Jurkat, Clone E6-1 (cell line): Measurements from ENCODE around the gene FAF1.

Experiments
- DNase-seq: peaks from one replicate; pipeline ENCODE4 v3.0.0-alpha.2; 2011; ENCODE audit warnings: low read depth, low spot score
- H3K4me3 ChIP-seq: 2 replicates; pipeline ENCODE4 v1.5.1; 2011; ENCODE audit warnings: mild to moderate bottlenecking, low read length, control low read depth, moderate library complexity

Gene FAF1

DNA sequence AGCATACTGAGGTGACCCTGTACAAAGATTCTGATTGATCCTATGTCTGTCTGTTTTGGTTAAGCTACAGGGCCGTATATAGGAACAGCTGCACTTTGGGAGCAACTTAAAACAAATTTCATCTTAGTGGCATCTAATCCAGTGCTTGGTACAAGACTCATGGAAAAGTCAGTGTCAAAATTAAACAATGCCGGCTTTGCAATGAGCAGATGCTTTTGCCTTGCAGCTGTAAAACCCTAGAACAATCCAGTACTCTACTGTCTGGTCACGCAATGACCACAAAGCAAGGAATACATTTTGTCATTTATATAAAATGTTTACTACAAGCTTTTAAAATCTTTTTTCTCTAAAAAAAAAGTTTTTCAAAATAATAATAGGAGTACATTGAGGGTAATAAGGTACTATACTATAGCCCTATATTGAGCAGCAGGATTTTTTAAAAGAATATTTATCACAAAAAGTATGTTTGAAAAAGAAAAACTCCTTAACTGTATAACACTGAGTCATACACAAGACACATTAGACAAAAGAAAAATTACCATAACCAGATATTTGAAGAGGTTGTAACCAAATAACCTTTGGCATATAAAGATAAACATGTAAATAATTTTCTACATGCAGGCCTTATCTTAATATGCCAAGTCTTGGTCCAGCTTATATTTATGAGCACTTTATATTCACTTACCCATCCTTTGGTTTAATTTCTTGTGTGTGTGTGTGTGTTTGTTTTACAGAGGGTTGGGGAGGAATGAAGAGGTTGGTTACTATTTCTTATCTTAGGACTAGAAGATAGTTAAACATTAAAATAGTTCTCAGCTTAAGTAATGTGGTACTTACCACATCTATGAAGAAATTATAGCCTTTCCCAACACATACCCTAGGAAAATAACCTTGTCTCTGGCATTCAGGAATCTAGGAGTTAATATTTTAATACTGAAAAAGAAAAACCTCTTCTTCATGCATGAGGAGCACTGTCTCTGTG lies 262.3 kb downstream of the FAF1 start:
- no peak for DNase-seq
- no peak overlapping the region for H3K4me3 ChIP-seq

DNA sequence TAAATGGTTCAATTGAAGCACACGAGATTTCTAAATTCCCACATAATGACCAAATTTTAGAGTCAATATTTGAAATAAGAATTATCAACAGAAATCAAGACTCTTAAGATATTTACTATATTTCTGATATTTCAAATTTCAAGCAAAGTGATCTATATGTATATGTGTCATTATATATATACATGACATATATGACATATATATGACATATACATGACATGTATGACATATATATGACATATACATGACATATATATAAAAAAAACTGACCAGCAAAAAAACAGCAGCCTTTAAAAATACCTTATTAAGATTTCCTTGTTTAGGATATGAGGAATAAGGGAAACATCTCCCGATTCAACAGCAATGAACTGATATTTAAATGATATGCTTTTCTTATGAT lies 266.2 kb downstream of the FAF1 start:
- H3K4me3 ChIP-seq, result no peak overlapping the region
- no peak for DNase-seq

DNA sequence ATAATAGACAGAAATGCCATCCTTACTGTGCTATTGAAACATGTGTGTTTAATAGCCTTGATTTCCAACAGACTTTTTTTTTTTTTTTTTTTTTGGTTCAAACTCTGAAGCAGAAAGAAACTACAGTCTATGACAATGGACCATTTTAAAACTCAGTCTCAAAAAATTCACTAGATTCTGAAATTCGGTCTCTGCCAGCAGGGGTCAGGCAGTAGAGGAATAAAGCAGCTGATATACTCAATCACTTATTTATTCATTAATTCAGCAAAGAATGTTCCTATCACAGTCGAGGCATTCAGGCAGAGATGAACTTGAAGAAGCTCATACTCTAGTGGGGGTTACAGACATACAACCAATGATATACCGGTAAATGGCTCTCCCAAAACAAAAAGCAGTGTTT lies 275.9 kb downstream of the FAF1 start:
- no peak overlapping the region for H3K4me3 ChIP-seq
- DNase-seq, result no peak

DNA sequence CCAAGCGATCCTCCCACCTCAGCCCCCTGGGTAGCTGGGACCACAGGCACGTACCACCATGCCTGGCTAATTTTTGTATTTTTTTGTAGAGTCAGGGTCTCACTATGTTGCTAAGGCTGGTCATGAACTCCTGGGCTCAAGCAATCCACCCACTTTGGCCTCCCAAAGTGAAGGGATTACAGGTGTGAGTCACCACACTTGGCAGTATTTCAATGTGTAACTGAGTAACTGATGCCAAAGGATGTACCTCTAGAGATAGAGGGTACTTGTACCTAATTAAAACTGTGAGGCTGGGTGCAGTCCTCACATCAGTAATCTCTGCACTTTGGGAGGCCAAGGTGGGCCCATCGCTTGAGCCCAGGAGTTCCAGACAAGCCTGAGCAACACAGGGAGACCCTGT lies 278.1 kb downstream of the FAF1 start:
- no peak for DNase-seq
- no peak overlapping the region for H3K4me3 ChIP-seq

DNA sequence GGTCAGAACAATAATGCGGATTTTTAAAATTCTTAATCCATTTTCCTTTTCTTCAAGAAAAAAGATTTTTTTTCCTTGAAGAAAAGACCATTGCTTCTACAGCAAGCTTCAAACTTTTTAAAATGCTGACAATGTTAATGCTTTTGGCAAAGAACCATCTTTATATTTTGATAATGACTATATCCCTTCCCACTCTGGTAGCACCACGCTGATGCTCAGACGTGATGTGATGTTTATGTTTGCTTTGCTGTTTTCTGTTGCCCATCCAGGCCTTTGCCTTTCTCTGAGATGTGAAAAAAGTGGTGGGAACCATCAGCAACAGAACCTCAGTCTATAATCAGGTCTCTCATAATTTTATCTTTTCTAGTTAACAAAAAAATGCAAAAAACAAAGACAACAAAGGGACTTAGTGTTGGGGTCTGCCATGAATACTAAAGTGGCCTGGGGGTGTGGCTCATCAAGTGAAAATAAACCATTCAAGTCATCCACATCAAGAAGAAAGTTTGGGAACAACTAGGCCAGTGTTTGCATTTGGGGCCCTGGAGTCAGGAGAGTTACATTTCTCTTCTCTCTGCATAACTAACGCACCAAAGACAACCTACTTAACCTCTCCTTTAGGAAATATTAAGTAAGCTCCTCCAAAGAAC lies 292.2 kb downstream of the FAF1 start:
- no peak overlapping the region for H3K4me3 ChIP-seq
- DNase-seq, result no peak

DNA sequence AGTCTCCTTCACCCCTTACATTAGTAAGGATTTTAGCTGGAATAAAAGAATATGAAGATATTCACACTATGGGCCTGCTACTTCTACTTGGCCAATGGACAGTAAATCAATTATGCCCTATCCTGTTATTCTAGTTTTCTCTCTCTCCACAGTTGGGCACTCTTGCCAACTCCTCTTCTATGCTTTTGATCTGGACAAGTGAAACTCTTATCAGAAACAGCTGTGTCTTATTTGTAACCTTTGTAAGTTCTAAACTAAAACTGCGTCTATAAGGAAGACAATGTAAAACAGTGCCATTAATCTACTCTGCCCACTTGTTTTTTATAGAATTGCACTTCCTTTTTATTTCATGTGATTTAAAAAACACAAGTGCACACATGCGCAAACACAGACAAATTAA lies 292.8 kb downstream of the FAF1 start:
- no peak overlapping the region for H3K4me3 ChIP-seq
- no peak for DNase-seq

DNA sequence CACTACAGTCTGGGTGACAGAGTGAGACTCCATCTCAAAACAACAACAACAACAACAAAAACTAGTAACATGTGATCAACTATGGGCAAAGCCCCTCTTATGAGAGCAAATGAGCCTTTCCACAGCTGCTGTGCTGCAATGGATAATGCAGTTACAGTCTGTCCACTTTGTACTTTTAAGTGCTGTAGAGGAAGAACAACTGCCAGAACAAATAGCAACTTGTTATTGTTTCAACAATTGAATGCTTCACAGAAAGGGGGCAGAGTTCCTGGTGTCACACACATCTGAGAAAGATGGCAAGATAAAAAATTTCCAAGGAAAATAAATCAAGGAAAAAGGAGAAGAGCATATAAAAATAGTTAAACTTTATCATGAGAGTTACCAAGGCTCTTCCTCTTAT lies 293.2 kb downstream of the FAF1 start:
- no peak for DNase-seq
- no peak overlapping the region for H3K4me3 ChIP-seq

DNA sequence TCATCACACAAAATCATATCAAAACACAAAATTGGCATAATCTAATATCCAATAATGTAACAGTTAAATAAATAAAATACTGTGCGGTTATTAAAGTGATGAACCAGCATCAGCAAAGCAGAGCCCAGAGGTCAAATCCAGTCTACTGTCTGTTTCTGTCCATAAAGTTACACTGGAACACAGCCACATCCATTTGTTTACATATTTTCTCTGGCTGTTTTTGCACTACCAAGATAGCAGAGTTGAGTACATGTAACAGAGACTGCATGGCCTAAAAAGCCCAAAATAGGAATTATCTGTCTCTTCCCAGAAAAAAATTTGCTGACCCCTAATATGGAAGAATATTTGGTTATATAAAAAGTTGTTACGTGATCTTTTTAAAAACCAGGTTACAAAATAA lies 294.7 kb downstream of the FAF1 start:
- DNase-seq, result no peak
- H3K4me3 ChIP-seq, result no peak overlapping the region

DNA sequence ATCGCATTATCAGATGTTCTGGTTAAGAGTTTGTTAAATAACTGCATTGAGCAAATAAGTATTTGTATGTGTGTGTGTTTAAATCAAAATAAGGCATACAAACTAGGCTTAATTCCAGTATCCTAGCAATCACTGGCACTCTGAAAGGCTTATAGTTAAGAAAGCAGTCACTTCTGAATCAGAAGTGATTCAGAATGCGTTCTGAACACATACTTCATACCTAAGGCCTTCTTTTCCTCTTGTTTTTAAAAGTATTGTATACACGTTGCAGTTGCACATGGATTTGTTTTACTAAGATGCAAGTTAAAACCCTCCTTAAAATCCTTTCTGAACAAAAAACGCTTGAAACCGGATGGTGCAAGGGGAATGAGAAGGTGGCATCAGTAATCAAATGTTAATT lies 298.4 kb downstream of the FAF1 start:
- no peak overlapping the region for H3K4me3 ChIP-seq
- DNase-seq, result no peak

DNA sequence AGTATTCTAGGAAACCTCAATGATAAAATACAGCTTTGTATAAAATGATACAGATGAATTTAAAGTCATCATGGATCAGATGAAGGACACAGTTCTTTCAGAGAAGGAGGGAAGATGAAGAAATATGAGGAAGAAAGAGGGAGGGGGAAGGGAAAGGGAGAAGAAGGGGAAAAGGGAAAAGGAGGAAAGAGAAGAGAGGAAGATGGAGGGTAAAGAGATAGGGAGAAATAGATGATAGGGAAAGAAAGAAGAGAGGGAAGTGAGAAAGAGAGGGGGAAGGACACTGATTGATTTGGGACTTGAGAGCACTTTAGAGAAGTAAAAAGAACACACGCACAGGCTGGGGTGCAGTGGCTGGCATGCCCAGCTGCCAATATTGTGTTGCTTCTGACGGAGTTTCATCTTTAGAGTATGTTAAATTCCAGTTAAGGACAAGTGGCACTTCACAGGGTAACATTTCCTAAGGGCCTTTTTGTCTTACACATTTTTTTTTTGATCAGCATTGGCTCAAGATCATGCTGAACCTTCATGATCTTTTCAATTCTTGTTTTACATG lies 300.9 kb downstream of the FAF1 start:
- no peak overlapping the region for H3K4me3 ChIP-seq
- DNase-seq, result no peak

DNA sequence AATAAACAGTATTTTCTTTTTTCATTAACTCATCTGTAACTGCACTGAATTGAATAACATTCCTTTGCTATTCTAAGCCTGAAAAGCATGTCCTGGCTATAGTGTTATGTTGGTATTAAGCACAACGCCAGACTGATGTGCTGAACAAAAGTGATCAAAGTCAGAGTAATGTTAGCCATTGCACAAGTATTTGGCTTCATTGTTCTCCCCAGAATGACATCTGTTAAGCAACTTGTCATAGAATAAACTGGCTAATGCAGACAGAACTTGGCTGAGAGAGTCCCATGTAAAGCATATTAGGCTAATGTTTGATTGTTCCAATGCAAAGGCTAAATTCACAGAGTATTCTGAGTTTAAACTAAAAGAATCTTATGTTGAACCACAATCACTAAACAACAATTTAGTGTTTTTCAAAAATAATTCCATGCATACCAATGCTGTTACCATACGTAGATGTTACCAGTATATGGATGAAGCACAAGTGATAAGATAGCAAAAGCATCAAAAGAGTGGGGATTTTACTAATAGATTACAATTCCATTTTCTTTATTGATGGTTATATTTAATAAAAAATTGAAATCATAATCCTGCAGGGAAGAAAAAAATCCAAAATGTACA lies 301.5 kb downstream of the FAF1 start:
- no peak for DNase-seq

DNA sequence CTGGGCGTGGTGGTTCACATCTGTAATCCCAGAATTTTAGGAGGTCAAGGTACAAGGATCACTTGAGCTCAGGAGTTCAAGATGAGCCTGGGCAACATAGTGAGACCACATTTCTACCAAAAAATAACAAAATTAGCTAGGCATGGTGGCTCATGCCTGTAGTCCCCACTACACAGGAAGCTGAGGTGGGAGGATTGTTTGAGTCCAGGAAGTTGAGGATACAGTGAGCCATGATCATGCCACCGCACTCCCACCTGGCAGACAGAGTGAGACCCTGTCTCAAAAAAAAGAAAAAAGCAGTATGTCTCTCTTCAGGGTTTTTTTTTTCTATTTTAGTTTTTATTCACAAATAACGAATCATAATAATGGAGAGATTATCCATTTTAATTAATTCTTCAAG lies 303.1 kb downstream of the FAF1 start:
- DNase-seq, result peak; percentile 60
- no peak overlapping the region for H3K4me3 ChIP-seq

More for the DNA sequence above, 301.5 kb downstream of the FAF1 start:
- H3K4me3 ChIP-seq, result no peak overlapping the region

DNA sequence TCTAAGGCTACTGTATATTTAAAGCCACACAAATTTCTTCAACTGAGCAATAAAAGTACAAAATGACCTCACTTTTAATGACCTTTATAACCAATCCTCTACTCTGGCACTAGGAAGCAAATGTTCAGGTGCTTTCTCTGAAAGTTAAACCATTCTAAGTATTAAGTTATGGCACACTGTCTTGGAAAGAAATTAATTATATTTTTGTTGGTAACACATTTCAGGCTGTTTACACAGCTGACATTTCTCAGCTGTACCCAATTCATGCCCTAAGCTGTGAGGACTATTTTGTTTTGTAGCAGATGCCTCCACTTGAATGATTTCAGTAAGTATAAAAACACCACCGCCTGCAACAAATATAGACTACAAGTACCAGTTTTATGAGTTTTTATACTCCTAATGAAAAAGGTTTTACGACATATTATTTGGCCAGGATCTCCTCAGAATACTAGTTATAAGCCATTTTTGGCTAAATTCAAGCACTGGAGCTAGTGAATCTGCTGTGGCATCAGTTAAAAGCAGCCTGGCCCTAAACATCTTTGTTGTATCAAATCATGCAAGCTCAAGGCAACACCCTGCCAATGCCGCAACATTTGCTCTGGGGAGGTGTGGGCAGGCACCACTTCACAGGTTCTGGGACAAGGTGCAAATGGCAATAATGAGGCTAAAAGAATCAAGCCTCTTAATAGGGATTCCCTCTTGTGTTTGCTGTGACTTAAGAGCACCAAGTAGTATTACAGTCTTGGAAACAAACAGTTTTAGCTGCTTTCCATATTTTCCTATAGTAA lies 308.4 kb downstream of the FAF1 start:
- no peak overlapping the region for H3K4me3 ChIP-seq
- no peak for DNase-seq

DNA sequence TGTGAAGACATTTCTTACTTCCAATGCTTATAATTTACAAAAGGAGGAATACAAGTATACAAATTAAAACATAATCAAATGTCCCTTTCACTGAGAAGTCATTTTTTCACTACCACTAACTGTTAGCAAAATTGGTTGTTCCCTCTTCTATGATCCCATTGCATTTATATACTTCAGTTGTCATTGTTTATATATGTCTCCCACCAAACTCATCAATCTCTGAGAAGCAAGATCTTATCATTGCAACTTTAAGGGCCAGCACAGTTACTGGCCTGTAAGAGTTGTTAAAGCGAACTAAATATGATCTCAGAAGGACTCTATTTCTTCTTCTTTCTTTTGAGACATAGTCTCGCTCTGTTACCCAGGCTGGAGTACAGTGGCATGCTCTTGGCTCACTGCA lies 313.5 kb downstream of the FAF1 start:
- no peak for DNase-seq
- H3K4me3 ChIP-seq, result no peak overlapping the region

DNA sequence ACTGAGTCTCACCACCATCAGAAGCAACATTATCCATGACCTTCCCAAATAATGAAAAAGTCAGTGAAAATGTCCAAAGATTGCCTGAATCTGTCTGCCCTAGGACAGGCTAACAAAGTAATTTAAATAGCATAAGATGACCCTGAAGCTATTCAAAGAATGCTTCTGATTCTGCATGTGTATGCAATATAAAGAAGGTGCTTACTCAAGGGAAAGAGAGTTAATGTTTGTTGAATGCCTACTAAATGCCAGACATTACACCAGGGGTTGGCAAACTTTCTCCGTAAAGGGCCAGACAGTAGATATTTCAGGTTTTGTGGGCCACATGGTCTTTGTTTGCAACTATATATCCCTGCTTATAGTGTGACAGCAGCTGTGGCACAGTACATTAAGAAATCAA lies 314.9 kb downstream of the FAF1 start:
- no peak for DNase-seq
- H3K4me3 ChIP-seq, result no peak overlapping the region

DNA sequence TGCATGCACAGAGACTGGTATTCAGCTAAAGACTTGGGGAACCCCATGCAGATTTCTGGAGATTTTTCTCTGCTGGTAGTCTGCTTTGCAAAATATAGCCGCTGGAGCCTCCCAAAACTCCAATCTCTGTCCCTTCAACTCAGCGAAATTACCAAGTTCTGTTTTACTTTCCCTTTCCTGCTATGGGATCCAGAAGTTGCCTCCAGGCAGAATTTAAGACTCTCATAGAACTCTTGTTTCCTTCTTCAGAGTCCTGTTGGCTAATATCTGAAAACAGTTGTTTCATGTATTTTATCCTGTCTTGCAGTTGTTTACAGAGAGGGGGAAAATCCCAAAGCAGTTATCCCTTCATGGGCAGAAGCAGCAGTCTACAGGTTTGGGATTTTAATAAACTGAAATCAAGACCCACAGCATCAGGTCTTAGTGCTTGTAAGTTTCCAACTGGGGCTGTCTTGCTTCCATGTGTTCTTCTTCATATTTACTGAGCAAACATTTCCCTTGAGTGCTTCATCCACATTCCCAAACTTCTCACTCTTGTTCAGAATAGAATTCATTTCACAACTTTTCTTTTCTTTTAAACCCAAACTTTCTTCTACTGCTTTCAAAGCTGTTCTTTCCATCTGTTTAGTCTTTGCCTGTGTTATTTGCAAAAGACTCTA lies 315.5 kb downstream of the FAF1 start:
- H3K4me3 ChIP-seq, result no peak overlapping the region

DNA sequence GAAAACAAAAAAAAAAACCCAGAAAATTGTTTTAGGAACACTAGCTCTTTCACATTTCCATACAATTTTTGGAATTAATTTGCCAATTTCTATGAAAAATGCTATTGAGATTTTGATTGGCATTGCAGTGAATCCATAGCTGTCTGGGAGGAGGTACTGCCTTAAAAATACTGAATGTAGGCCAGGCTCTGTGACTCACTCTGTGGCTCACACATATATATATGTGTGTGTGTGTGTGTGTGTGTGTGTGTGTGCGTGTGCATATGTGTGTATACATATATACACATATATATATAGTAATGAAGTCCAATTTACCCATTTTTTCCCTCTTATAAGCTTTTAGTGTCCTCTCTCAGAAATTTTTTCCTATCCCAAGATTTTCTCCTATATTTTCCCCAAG lies 322.6 kb downstream of the FAF1 start:
- no peak for DNase-seq
- H3K4me3 ChIP-seq, result no peak overlapping the region

More for the DNA sequence above, 315.5 kb downstream of the FAF1 start:
- DNase-seq, result no peak

DNA sequence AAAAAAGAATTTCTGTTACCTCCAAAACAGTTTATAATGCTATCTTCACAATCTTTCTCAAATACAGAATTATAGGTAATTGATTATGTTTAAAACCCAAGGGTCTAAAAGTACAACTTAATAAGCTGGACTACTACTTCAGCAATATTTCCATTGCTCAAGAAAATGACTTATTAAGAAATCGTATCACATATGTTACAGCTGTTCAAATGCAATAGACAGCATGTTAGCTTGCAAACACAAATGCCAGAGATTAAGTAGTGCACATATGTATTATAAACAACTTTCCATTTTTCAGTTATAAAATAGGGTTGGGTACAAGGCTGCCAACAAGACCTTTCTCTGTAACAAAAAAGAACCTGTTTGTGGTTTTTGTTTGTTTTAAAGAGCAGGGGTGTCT lies 325.8 kb downstream of the FAF1 start:
- no peak for DNase-seq
- H3K4me3 ChIP-seq, result no peak overlapping the region

DNA sequence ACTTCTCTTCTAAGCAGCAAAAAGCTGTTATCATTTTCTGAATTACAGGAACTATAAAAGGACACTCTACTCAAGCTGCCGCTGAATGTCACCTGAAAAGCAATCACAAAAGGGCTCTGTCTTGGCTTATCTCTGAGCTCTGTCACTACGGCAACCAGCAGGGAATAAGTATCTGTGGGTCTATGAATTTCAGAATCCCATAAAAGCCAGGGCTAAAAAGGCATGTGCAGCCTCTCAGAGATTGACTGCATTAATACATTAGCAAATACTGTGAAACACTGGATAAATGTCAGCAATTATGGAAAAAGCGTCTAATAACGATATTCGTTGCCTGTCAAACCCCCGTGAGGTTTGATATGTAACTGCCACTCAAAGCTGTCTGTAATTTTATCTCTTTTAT lies 326.6 kb downstream of the FAF1 start:
- H3K4me3 ChIP-seq, result no peak overlapping the region
- no peak for DNase-seq
